Ishikawa (cell line): ENCODE results near the gene PSME4.

Source experiments
- CEBPB ChIP-seq: IDR thresholded peaks from 2 replicates; pipeline ENCODE4 v1.6.1; 2012
- CREB1 ChIP-seq: IDR thresholded peaks from 2 replicates; pipeline ENCODE4 v1.6.1; 2012; ENCODE audit warnings: low read depth
- EGR1 ChIP-seq: IDR thresholded peaks from 2 replicates; pipeline ENCODE4 v1.6.1; 2012
- EP300 ChIP-seq: IDR thresholded peaks from 2 replicates; pipeline ENCODE4 v1.6.1; 2012; ENCODE audit warnings: borderline replicate concordance
- FOXM1 ChIP-seq: IDR thresholded peaks from 2 replicates; pipeline ENCODE4 v1.6.1; 2012; ENCODE audit warnings: low read depth, borderline replicate concordance
- MAX ChIP-seq: IDR thresholded peaks from 2 replicates; pipeline ENCODE4 v1.6.1; 2012
- NFIC ChIP-seq: IDR thresholded peaks from 2 replicates; pipeline ENCODE4 v1.6.1; 2012
- RAD21 ChIP-seq: IDR thresholded peaks from 2 replicates; pipeline ENCODE4 v1.6.1; 2012; ENCODE audit warnings: low read depth
- REST ChIP-seq: IDR thresholded peaks from 2 replicates; pipeline ENCODE4 v1.6.1; 2012; ENCODE audit warnings: low read depth, mild to moderate bottlenecking
- TAF1 ChIP-seq: IDR thresholded peaks from 2 replicates; pipeline ENCODE4 v1.6.1; 2012; ENCODE audit warnings: low read depth, mild to moderate bottlenecking
- TCF12 ChIP-seq: IDR thresholded peaks from 2 replicates; pipeline ENCODE4 v1.6.1; 2012; ENCODE audit warnings: low read depth
- TEAD4 ChIP-seq: IDR thresholded peaks from 2 replicates; pipeline ENCODE4 v1.6.1; 2012
- USF1 ChIP-seq: IDR thresholded peaks from 2 replicates; pipeline ENCODE4 v1.6.1; 2012
- YY1 ChIP-seq: IDR thresholded peaks from 2 replicates; pipeline ENCODE4 v1.6.1; 2012; ENCODE audit warnings: low read depth
- ZBTB7A ChIP-seq: IDR thresholded peaks from 2 replicates; pipeline ENCODE4 v1.6.1; 2012; ENCODE audit warnings: low read depth

PSME4 gene

GRCh38 chr2:53970724-53971602 lies at the start of gene PSME4:
Gene PSME4 (minus strand): TSS chr2:53970993. CDS start chr2:53970784, 209 bp downstream.
- TF ChIP-seq TEAD4 (0 out of 2 replicates have a peak, but pooled peaks have one; percentile 27), FOXM1 (no peak), ZBTB7A (no peak), CREB1 (peak; percentile 37; the same call in 1 of the 2 replicates), TAF1 (peak; percentile 85), MAX (peak; percentile 78), YY1 (peak; percentile 34; the same call in 1 of the 2 replicates)

GRCh38 chr2:54015798-54016699 lies 45.3 kb upstream of the PSME4 start:
- TF ChIP-seq TCF12: no peak
- TF ChIP-seq FOXM1: no peak
- TF ChIP-seq TAF1: no peak
- TF ChIP-seq NFIC: no peak
- TF ChIP-seq REST: no peak

- no peak for TF ChIP-seq USF1
- no peak for TF ChIP-seq TCF12
- TF ChIP-seq YY1: no peak
These were observed 43.2 kb upstream of the PSME4 start for GRCh38 chr2:54013996-54014395.

- no peak for TF ChIP-seq REST
- TF ChIP-seq TCF12: no peak
- TF ChIP-seq YY1: no peak
- TF ChIP-seq EP300: no peak
- TF ChIP-seq ZBTB7A: no peak
- TF ChIP-seq MAX: no peak
- TF ChIP-seq CREB1: no peak
- no peak for TF ChIP-seq TEAD4
- TF ChIP-seq TAF1: no peak
- no peak for TF ChIP-seq EGR1
- TF ChIP-seq NFIC: no peak
- no peak for TF ChIP-seq RAD21
- TF ChIP-seq CEBPB: no peak
- no peak for TF ChIP-seq FOXM1
These were observed 41.8 kb upstream of the PSME4 start for GRCh38 chr2:54012538-54013141.

- no peak for TF ChIP-seq USF1
- TF ChIP-seq TCF12: no peak
- no peak for TF ChIP-seq YY1
- no peak for TF ChIP-seq FOXM1
- no peak for TF ChIP-seq TAF1
- TF ChIP-seq EGR1: no peak
- TF ChIP-seq CEBPB: no peak
- no peak for TF ChIP-seq ZBTB7A
- TF ChIP-seq RAD21: no peak
- no peak for TF ChIP-seq MAX
- no peak for TF ChIP-seq CREB1
- TF ChIP-seq EP300: no peak
These were observed 38.8 kb upstream of the PSME4 start for GRCh38 chr2:54009549-54009948.
